ENCODE results near the gene PITPNM2.

PITPNM2 gene

GRCh38 chr12:123102781-123103503 is 47.9 kb downstream of the PITPNM2 start:
- H3K4me1 Mint-ChIP-seq = peaks cover 50% of the 10 kb centered on the region
- ATAC-seq = no peak
- H3K9me3 Mint-ChIP-seq = no peaks in the 10 kb centered on the region
- H3K4me3 Mint-ChIP-seq = no peak overlapping the region
- no peak overlapping the region for H3K27ac Mint-ChIP-seq
- H3K36me3 Mint-ChIP-seq (ENCODE audit: low read depth) = peaks cover 7% of the 10 kb centered on the region
- no peak for DNase-seq
- H3K27me3 Mint-ChIP-seq = no peaks in the 10 kb centered on the region

- no peaks in the 10 kb centered on the region for H3K27me3 Mint-ChIP-seq
- peaks cover 44% of the 10 kb centered on the region for H3K4me1 Mint-ChIP-seq
- peaks cover 3% of the 10 kb centered on the region for H3K36me3 Mint-ChIP-seq (ENCODE audit: low read depth)
- H3K4me3 Mint-ChIP-seq = no peak overlapping the region
- no peaks in the 10 kb centered on the region for H3K9me3 Mint-ChIP-seq
- ATAC-seq (no peak), DNase-seq (no peak)
- no peak overlapping the region for H3K27ac Mint-ChIP-seq
These were observed 48.5 kb downstream of the PITPNM2 start for GRCh38 chr12:123102366-123102765.

- no peak overlapping the region for H3K27ac Mint-ChIP-seq
- peaks cover 2% of the 10 kb centered on the region for H3K36me3 Mint-ChIP-seq (ENCODE audit: low read depth)
- H3K4me1 Mint-ChIP-seq = peaks cover 36% of the 10 kb centered on the region
- no peak overlapping the region for H3K4me3 Mint-ChIP-seq
- DNase-seq (no peak), ATAC-seq (no peak)
- H3K9me3 Mint-ChIP-seq = no peaks in the 10 kb centered on the region
- no peaks in the 10 kb centered on the region for H3K27me3 Mint-ChIP-seq
These were observed 49.4 kb downstream of the PITPNM2 start for GRCh38 chr12:123101526-123101925.
